ENCODE data around the gene HOMER1.

HOMER1 gene

GRCh38 chr5:79436821-79437220 lies 77.1 kb downstream of the HOMER1 start:
- Histone ChIP-seq H3K4me3 (ENCODE audit: low read depth in 1 of 2, low read length in 2 of 2) (no peak overlapping the region), H3K27me3 (ENCODE audit: control insufficient read depth in 1 of 2, insufficient read depth in 2 of 2, low read length in 2 of 2) (no peaks in the 10 kb centered on the region), H3K36me3 (ENCODE audit: control insufficient read depth in 1 of 2, insufficient read depth in 2 of 2, low read length in 2 of 2) (no peaks in the 10 kb centered on the region), H3K9me3 (ENCODE audit: control insufficient read depth in 1 of 2, low read length in 2 of 2) (no peaks in the 10 kb centered on the region), H3K9ac (ENCODE audit: low read depth in 1 of 2, low read length in 2 of 2) (no peak overlapping the region), H3K4me1 (ENCODE audit: control insufficient read depth in 1 of 2, insufficient read depth in 2 of 2, low read length in 2 of 2) (no peaks in the 10 kb centered on the region), H3K27ac (ENCODE audit: low read depth, low read length) (no peak overlapping the region)

DNA sequence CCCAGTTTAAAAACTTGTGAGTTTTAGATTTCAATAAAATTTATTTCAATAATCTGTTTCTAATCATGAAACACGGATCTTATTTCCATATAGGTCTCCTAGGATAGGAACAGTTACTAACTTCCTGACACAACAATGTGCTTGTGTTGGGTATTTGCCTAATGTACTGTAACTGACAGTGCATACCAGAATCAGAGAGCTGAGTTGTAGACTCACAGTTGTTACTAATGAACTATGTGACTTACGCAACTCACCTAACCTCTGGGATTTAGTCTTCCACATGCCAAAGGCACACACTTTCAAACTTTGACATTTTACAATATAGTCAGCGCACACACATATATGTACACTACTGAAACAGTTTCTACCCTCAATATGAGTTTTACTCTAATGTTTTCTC lies 77.7 kb downstream of the HOMER1 start:
- H3K9ac ChIP-seq (ENCODE audit: low read depth in 1 of 2, low read length in 2 of 2) = no peak overlapping the region
- H3K4me3 ChIP-seq (ENCODE audit: low read depth in 1 of 2, low read length in 2 of 2) = no peak overlapping the region
- H3K27ac ChIP-seq (ENCODE audit: low read depth, low read length) = no peak overlapping the region
- no peaks in the 10 kb centered on the region for H3K4me1 ChIP-seq (ENCODE audit: control insufficient read depth in 1 of 2, insufficient read depth in 2 of 2, low read length in 2 of 2)
- no peaks in the 10 kb centered on the region for H3K27me3 ChIP-seq (ENCODE audit: control insufficient read depth in 1 of 2, insufficient read depth in 2 of 2, low read length in 2 of 2)
- H3K9me3 ChIP-seq (ENCODE audit: control insufficient read depth in 1 of 2, low read length in 2 of 2) = no peaks in the 10 kb centered on the region
- H3K36me3 ChIP-seq (ENCODE audit: control insufficient read depth in 1 of 2, insufficient read depth in 2 of 2, low read length in 2 of 2) = no peaks in the 10 kb centered on the region

- Histone ChIP-seq H3K27ac (ENCODE audit: low read depth, low read length) (no peak overlapping the region), H3K27me3 (ENCODE audit: control insufficient read depth in 1 of 2, insufficient read depth in 2 of 2, low read length in 2 of 2) (no peaks in the 10 kb centered on the region), H3K4me3 (ENCODE audit: low read depth in 1 of 2, low read length in 2 of 2) (no peak overlapping the region), H3K9ac (ENCODE audit: low read depth in 1 of 2, low read length in 2 of 2) (no peak overlapping the region), H3K36me3 (ENCODE audit: control insufficient read depth in 1 of 2, insufficient read depth in 2 of 2, low read length in 2 of 2) (no peaks in the 10 kb centered on the region), H3K4me1 (ENCODE audit: control insufficient read depth in 1 of 2, insufficient read depth in 2 of 2, low read length in 2 of 2) (no peaks in the 10 kb centered on the region), H3K9me3 (ENCODE audit: control insufficient read depth in 1 of 2, low read length in 2 of 2) (no peaks in the 10 kb centered on the region)
Observed at GRCh38 chr5:79430196-79430595, 83.7 kb downstream of the HOMER1 start.

- H3K27me3 ChIP-seq (ENCODE audit: control insufficient read depth in 1 of 2, insufficient read depth in 2 of 2, low read length in 2 of 2) = no peaks in the 10 kb centered on the region
- H3K9ac ChIP-seq (ENCODE audit: low read depth in 1 of 2, low read length in 2 of 2) = no peak overlapping the region
- no peaks in the 10 kb centered on the region for H3K9me3 ChIP-seq (ENCODE audit: control insufficient read depth in 1 of 2, low read length in 2 of 2)
Observed at GRCh38 chr5:79423296-79423695, 90.6 kb downstream of the HOMER1 start.

DNA sequence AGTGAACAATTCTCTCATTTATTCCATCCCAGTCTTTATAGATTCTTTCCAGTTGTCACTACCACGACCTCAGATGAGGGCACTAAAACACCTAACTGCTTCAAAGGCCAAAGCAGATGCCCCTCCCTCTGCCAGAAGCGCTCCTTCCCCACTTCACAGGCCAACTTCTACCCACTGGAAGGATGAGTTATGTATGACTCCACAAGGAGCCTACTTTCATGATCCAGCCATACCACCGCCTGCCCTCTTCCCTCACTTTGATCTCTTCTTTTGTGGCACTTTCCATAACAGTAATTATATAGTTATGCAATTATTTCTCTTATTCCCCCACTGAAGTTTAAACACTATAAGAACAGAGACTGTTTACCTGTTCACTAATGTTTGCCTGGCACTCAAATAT lies 93.7 kb downstream of the HOMER1 start:
- H3K9ac ChIP-seq (ENCODE audit: low read depth in 1 of 2, low read length in 2 of 2) = no peak overlapping the region
- no peaks in the 10 kb centered on the region for H3K9me3 ChIP-seq (ENCODE audit: control insufficient read depth in 1 of 2, low read length in 2 of 2)
- no peaks in the 10 kb centered on the region for H3K36me3 ChIP-seq (ENCODE audit: control insufficient read depth in 1 of 2, insufficient read depth in 2 of 2, low read length in 2 of 2)
- H3K4me1 ChIP-seq (ENCODE audit: control insufficient read depth in 1 of 2, insufficient read depth in 2 of 2, low read length in 2 of 2) = no peaks in the 10 kb centered on the region
- H3K27me3 ChIP-seq (ENCODE audit: control insufficient read depth in 1 of 2, insufficient read depth in 2 of 2, low read length in 2 of 2) = no peaks in the 10 kb centered on the region
- H3K27ac ChIP-seq (ENCODE audit: low read depth, low read length) = no peak overlapping the region
- no peak overlapping the region for H3K4me3 ChIP-seq (ENCODE audit: low read depth in 1 of 2, low read length in 2 of 2)

More at GRCh38 chr5:79423296-79423695, 90.6 kb downstream of the HOMER1 start:
- Histone ChIP-seq H3K4me1 (ENCODE audit: control insufficient read depth in 1 of 2, insufficient read depth in 2 of 2, low read length in 2 of 2) (no peaks in the 10 kb centered on the region), H3K4me3 (ENCODE audit: low read depth in 1 of 2, low read length in 2 of 2) (no peak overlapping the region), H3K36me3 (ENCODE audit: control insufficient read depth in 1 of 2, insufficient read depth in 2 of 2, low read length in 2 of 2) (no peaks in the 10 kb centered on the region), H3K27ac (ENCODE audit: low read depth, low read length) (no peak overlapping the region)

DNA sequence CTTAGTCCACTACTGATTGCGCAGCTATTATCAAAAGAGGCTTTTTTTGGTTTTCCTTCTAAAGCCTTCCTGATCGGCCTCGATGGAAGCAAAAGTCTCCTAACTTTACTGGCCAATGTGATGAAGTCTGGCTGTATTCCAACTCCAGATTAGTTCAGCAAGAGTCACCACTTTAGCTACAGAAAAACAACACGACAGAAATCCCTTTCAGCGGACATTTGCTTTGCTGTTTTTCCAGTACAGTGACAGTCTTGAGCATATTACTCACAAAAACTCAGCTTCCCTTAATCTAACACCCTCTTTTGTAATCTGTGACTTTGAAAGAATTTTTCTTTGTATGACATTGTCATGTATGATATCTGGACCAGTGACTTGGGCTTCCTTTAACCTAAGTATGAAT lies 95.7 kb downstream of the HOMER1 start:
- Histone ChIP-seq H3K9ac (ENCODE audit: low read depth in 1 of 2, low read length in 2 of 2) (no peak overlapping the region), H3K27me3 (ENCODE audit: control insufficient read depth in 1 of 2, insufficient read depth in 2 of 2, low read length in 2 of 2) (no peaks in the 10 kb centered on the region), H3K36me3 (ENCODE audit: control insufficient read depth in 1 of 2, insufficient read depth in 2 of 2, low read length in 2 of 2) (no peaks in the 10 kb centered on the region), H3K9me3 (ENCODE audit: control insufficient read depth in 1 of 2, low read length in 2 of 2) (no peaks in the 10 kb centered on the region), H3K4me1 (ENCODE audit: control insufficient read depth in 1 of 2, insufficient read depth in 2 of 2, low read length in 2 of 2) (no peaks in the 10 kb centered on the region), H3K4me3 (ENCODE audit: low read depth in 1 of 2, low read length in 2 of 2) (no peak overlapping the region), H3K27ac (ENCODE audit: low read depth, low read length) (no peak overlapping the region)

GRCh38 chr5:79417495-79417894 lies 96.4 kb downstream of the HOMER1 start:
- no peaks in the 10 kb centered on the region for H3K4me1 ChIP-seq (ENCODE audit: control insufficient read depth in 1 of 2, insufficient read depth in 2 of 2, low read length in 2 of 2)
- H3K4me3 ChIP-seq (ENCODE audit: low read depth in 1 of 2, low read length in 2 of 2) = no peak overlapping the region
- no peaks in the 10 kb centered on the region for H3K27me3 ChIP-seq (ENCODE audit: control insufficient read depth in 1 of 2, insufficient read depth in 2 of 2, low read length in 2 of 2)
- H3K9me3 ChIP-seq (ENCODE audit: control insufficient read depth in 1 of 2, low read length in 2 of 2) = no peaks in the 10 kb centered on the region
- H3K9ac ChIP-seq (ENCODE audit: low read depth in 1 of 2, low read length in 2 of 2) = no peak overlapping the region
- H3K27ac ChIP-seq (ENCODE audit: low read depth, low read length) = no peak overlapping the region
- no peaks in the 10 kb centered on the region for H3K36me3 ChIP-seq (ENCODE audit: control insufficient read depth in 1 of 2, insufficient read depth in 2 of 2, low read length in 2 of 2)

GRCh38 chr5:79416499-79416898 lies 97.4 kb downstream of the HOMER1 start:
- no peaks in the 10 kb centered on the region for H3K4me1 ChIP-seq (ENCODE audit: control insufficient read depth in 1 of 2, insufficient read depth in 2 of 2, low read length in 2 of 2)
- no peaks in the 10 kb centered on the region for H3K9me3 ChIP-seq (ENCODE audit: control insufficient read depth in 1 of 2, low read length in 2 of 2)
- H3K36me3 ChIP-seq (ENCODE audit: control insufficient read depth in 1 of 2, insufficient read depth in 2 of 2, low read length in 2 of 2) = no peaks in the 10 kb centered on the region
- H3K27me3 ChIP-seq (ENCODE audit: control insufficient read depth in 1 of 2, insufficient read depth in 2 of 2, low read length in 2 of 2) = no peaks in the 10 kb centered on the region
- H3K4me3 ChIP-seq (ENCODE audit: low read depth in 1 of 2, low read length in 2 of 2) = peak overlapping the region in 1 of 2 donors; percentile 8
- H3K27ac ChIP-seq (ENCODE audit: low read depth, low read length) = no peak overlapping the region
- H3K9ac ChIP-seq (ENCODE audit: low read depth in 1 of 2, low read length in 2 of 2) = no peak overlapping the region

- Histone ChIP-seq H3K36me3 (ENCODE audit: control insufficient read depth in 1 of 2, insufficient read depth in 2 of 2, low read length in 2 of 2) (no peaks in the 10 kb centered on the region), H3K27ac (ENCODE audit: low read depth, low read length) (no peak overlapping the region), H3K4me3 (ENCODE audit: low read depth in 1 of 2, low read length in 2 of 2) (no peak overlapping the region), H3K9me3 (ENCODE audit: control insufficient read depth in 1 of 2, low read length in 2 of 2) (no peaks in the 10 kb centered on the region), H3K9ac (ENCODE audit: low read depth in 1 of 2, low read length in 2 of 2) (no peak overlapping the region), H3K27me3 (ENCODE audit: control insufficient read depth in 1 of 2, insufficient read depth in 2 of 2, low read length in 2 of 2) (no peaks in the 10 kb centered on the region), H3K4me1 (ENCODE audit: control insufficient read depth in 1 of 2, insufficient read depth in 2 of 2, low read length in 2 of 2) (no peaks in the 10 kb centered on the region)
Observed at GRCh38 chr5:79413112-79413511, 100.8 kb downstream of the HOMER1 start.

- H3K9ac ChIP-seq (ENCODE audit: low read depth in 1 of 2, low read length in 2 of 2) = no peak overlapping the region
- H3K9me3 ChIP-seq (ENCODE audit: control insufficient read depth in 1 of 2, low read length in 2 of 2) = no peaks in the 10 kb centered on the region
- no peak overlapping the region for H3K4me3 ChIP-seq (ENCODE audit: low read depth in 1 of 2, low read length in 2 of 2)
- no peak overlapping the region for H3K27ac ChIP-seq (ENCODE audit: low read depth, low read length)
- no peaks in the 10 kb centered on the region for H3K4me1 ChIP-seq (ENCODE audit: control insufficient read depth in 1 of 2, insufficient read depth in 2 of 2, low read length in 2 of 2)
- no peaks in the 10 kb centered on the region for H3K36me3 ChIP-seq (ENCODE audit: control insufficient read depth in 1 of 2, insufficient read depth in 2 of 2, low read length in 2 of 2)
- no peaks in the 10 kb centered on the region for H3K27me3 ChIP-seq (ENCODE audit: control insufficient read depth in 1 of 2, insufficient read depth in 2 of 2, low read length in 2 of 2)
Observed at GRCh38 chr5:79408028-79408427, 105.9 kb downstream of the HOMER1 start.

- no peaks in the 10 kb centered on the region for H3K36me3 ChIP-seq (ENCODE audit: control insufficient read depth in 1 of 2, insufficient read depth in 2 of 2, low read length in 2 of 2)
- H3K4me3 ChIP-seq (ENCODE audit: low read depth in 1 of 2, low read length in 2 of 2) = no peak overlapping the region
- H3K4me1 ChIP-seq (ENCODE audit: control insufficient read depth in 1 of 2, insufficient read depth in 2 of 2, low read length in 2 of 2) = no peaks in the 10 kb centered on the region
- H3K27ac ChIP-seq (ENCODE audit: low read depth, low read length) = no peak overlapping the region
- no peaks in the 10 kb centered on the region for H3K9me3 ChIP-seq (ENCODE audit: control insufficient read depth in 1 of 2, low read length in 2 of 2)
- no peaks in the 10 kb centered on the region for H3K27me3 ChIP-seq (ENCODE audit: control insufficient read depth in 1 of 2, insufficient read depth in 2 of 2, low read length in 2 of 2)
- H3K9ac ChIP-seq (ENCODE audit: low read depth in 1 of 2, low read length in 2 of 2) = no peak overlapping the region
Observed at GRCh38 chr5:79407591-79407990, 106.3 kb downstream of the HOMER1 start.
